ENCODE results near the gene PRDX3.
A peak's percentile ranks its signal among the peaks of the same experiment; 100 is the strongest.
"Not testable (repeated sequence)": the region's sequence is repeated elsewhere in the genome, so short reads cannot be mapped to it uniquely, and the experiment has no call there.

The PRDX3 gene

GRCh38 chr10:119205894-119206602 lies 27.4 kb upstream of the PRDX3 start:
- DNase-seq: peak; percentile 62

GRCh38 chr10:119203006-119203405 lies 24.4 kb upstream of the PRDX3 start:
- no peak for DNase-seq

- no peak for DNase-seq
Observed at GRCh38 chr10:119201233-119201632, 22.6 kb upstream of the PRDX3 start.

GRCh38 chr10:119199231-119199992 lies 20.8 kb upstream of the PRDX3 start:
- peak; percentile 60 for DNase-seq

- peak; percentile 54 for DNase-seq
Observed at GRCh38 chr10:119198438-119198837, 19.8 kb upstream of the PRDX3 start.

- no peak for DNase-seq
Observed at GRCh38 chr10:119197921-119198320, 19.3 kb upstream of the PRDX3 start.

- DNase-seq: peak; percentile 56
Observed at GRCh38 chr10:119191881-119192280, 13.3 kb upstream of the PRDX3 start.

- no peak for DNase-seq
Observed at GRCh38 chr10:119190954-119191785, 12.6 kb upstream of the PRDX3 start.

- no peak for DNase-seq
Observed at GRCh38 chr10:119190353-119190752, 11.7 kb upstream of the PRDX3 start.

- no peak for DNase-seq
Observed at GRCh38 chr10:119189811-119190282, 11.2 kb upstream of the PRDX3 start.

GRCh38 chr10:119183664-119184412 lies 5.2 kb upstream of the PRDX3 start:
- no peak for DNase-seq

- not testable (repeated sequence) for DNase-seq
Observed at GRCh38 chr10:119180850-119181400, 2.3 kb upstream of the PRDX3 start.

- peak; percentile 58 for DNase-seq
Observed at GRCh38 chr10:119177708-119178371, 772 bp downstream of the PRDX3 start.

- DNase-seq: no peak
Observed at GRCh38 chr10:119176166-119176565, 2.4 kb downstream of the PRDX3 start.

- DNase-seq: no peak
Observed at GRCh38 chr10:119174109-119174508, 4.5 kb downstream of the PRDX3 start.

- DNase-seq: no peak
Observed at GRCh38 chr10:119167041-119167440, 11.6 kb downstream of the PRDX3 start.

GRCh38 chr10:119166564-119166963 lies 12.0 kb downstream of the PRDX3 start:
- DNase-seq: no peak

- no peak for DNase-seq
Observed at GRCh38 chr10:119166118-119166500, 12.5 kb downstream of the PRDX3 start.

GRCh38 chr10:119165171-119166117 lies 13.2 kb downstream of the PRDX3 start, which contains the start of gene SFXN4:
SFXN4 (minus strand) TSS chr10:119165714; CDS start chr10:119165647, 67 bp downstream.
- peak; percentile 84 for DNase-seq

- no peak for DNase-seq
Observed at GRCh38 chr10:119162452-119163092, 16.0 kb downstream of the PRDX3 start.
